IMR-90 (cell line): ENCODE data around the gene SPTLC2.

ENCODE experiments used
- BHLHE40 ChIP-seq: fragments of 150-350 bp; IDR thresholded peaks from 2 replicates; pipeline ENCODE4 v1.6.1; 2016; ENCODE audit warnings: mild to moderate bottlenecking, low read depth, low read length
- CEBPB ChIP-seq: IDR thresholded peaks from 2 replicates; pipeline ENCODE4 v1.6.1; 2012; ENCODE audit warnings: low read depth, low read length, improper control_type of control experiment
- CHD1 ChIP-seq: IDR thresholded peaks from 2 replicates; pipeline ENCODE4 v1.6.1; 2012; ENCODE audit warnings: low read depth, low read length, improper control_type of control experiment
- FOS ChIP-seq: fragments of 150-350 bp; IDR thresholded peaks from 2 replicates; pipeline ENCODE4 v1.6.1; 2016; ENCODE audit warnings: low read depth, low read length
- MAFK ChIP-seq: IDR thresholded peaks from 2 replicates; pipeline ENCODE4 v1.6.1; 2012; ENCODE audit warnings: low read depth, low read length, improper control_type of control experiment
- MAZ ChIP-seq: IDR thresholded peaks from 2 replicates; pipeline ENCODE4 v1.6.1; 2012; ENCODE audit warnings: low read depth, mild to moderate bottlenecking, low read length, improper control_type of control experiment, moderate library complexity, borderline replicate concordance
- NFE2L2 ChIP-seq: fragments of 150-350 bp; IDR thresholded peaks from 2 replicates; pipeline ENCODE4 v1.6.1; 2016; ENCODE audit warnings: low read depth, mild to moderate bottlenecking, low read length
- POLR2A ChIP-seq: IDR thresholded peaks from 2 replicates; pipeline ENCODE4 v1.6.1; 2012; ENCODE audit warnings: mild to moderate bottlenecking, low read depth, low read length
- RAD21 ChIP-seq: IDR thresholded peaks from 2 replicates; pipeline ENCODE4 v1.6.1; 2012; ENCODE audit warnings: low read length, improper control_type of control experiment
- RCOR1 ChIP-seq: IDR thresholded peaks from 2 replicates; pipeline ENCODE4 v1.6.1; 2012; ENCODE audit warnings: mild to moderate bottlenecking, low read length, improper control_type of control experiment; ENCODE audit not compliant: insufficient replicate concordance
- RFX5 ChIP-seq: IDR thresholded peaks from 2 replicates; pipeline ENCODE4 v1.8.0; 2012; ENCODE audit warnings: low read depth, mild to moderate bottlenecking, low read length, moderate library complexity
- SMC3 ChIP-seq: fragments of 150-350 bp; IDR thresholded peaks from 2 replicates; pipeline ENCODE4 v1.6.1; 2016; ENCODE audit warnings: low read depth, mild to moderate bottlenecking, antibody characterized with exemption, low read length, moderate library complexity
- TF ChIP-seq, protein P1 (sequence below): conservative IDR thresholded peaks from 2 replicates; pipeline ENCODE4 v1.5.1; 2012; ENCODE audit warnings: mild to moderate bottlenecking, low read depth, low read length, improper control_type of control experiment
- TF ChIP-seq, protein P2 (sequence below): fragments of 150-350 bp; IDR thresholded peaks from 2 replicates; pipeline ENCODE4 v1.6.1; 2017; ENCODE audit warnings: mild to moderate bottlenecking, antibody characterized with exemption, low read length, low read depth

DNA sequence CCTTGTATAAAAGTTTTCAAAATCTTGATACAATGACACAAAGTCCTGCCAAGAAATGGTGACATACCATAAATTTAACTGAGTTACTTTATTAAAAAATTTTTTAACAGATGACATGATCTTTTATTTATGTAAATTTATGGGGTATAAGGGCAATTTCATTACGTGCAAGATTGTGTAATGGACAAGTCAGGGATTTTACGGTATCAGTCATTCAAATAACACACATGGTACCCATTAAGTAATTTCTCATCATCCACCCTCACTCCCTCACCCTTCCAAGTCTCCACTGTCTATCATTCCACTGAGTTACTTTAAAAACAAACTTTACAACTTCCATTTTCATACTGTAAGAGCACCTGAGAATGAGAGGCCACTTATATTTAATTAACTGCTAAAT is 37.4 kb downstream of the SPTLC2 start:
- TF ChIP-seq, protein P1, sequence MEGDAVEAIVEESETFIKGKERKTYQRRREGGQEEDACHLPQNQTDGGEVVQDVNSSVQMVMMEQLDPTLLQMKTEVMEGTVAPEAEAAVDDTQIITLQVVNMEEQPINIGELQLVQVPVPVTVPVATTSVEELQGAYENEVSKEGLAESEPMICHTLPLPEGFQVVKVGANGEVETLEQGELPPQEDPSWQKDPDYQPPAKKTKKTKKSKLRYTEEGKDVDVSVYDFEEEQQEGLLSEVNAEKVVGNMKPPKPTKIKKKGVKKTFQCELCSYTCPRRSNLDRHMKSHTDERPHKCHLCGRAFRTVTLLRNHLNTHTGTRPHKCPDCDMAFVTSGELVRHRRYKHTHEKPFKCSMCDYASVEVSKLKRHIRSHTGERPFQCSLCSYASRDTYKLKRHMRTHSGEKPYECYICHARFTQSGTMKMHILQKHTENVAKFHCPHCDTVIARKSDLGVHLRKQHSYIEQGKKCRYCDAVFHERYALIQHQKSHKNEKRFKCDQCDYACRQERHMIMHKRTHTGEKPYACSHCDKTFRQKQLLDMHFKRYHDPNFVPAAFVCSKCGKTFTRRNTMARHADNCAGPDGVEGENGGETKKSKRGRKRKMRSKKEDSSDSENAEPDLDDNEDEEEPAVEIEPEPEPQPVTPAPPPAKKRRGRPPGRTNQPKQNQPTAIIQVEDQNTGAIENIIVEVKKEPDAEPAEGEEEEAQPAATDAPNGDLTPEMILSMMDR: no peak
- TF ChIP-seq RAD21: no peak
- TF ChIP-seq, protein P2, sequence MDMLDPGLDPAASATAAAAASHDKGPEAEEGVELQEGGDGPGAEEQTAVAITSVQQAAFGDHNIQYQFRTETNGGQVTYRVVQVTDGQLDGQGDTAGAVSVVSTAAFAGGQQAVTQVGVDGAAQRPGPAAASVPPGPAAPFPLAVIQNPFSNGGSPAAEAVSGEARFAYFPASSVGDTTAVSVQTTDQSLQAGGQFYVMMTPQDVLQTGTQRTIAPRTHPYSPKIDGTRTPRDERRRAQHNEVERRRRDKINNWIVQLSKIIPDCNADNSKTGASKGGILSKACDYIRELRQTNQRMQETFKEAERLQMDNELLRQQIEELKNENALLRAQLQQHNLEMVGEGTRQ: no peak
- TF ChIP-seq RCOR1: no peak
- no peak for TF ChIP-seq MAFK
- no peak for TF ChIP-seq RFX5
- no peak for TF ChIP-seq SMC3
- no peak for TF ChIP-seq NFE2L2
- no peak for TF ChIP-seq POLR2A
- TF ChIP-seq BHLHE40: no peak
- no peak for TF ChIP-seq CHD1
- TF ChIP-seq CEBPB: peak; percentile 67; the same call in 1 of the 2 replicates
- TF ChIP-seq MAZ: no peak
- TF ChIP-seq FOS: no peak
